DND-41 (cell line): ENCODE results near the gene C1QTNF12.

ENCODE experiments used
- CTCF ChIP-seq: IDR thresholded peaks from 2 replicates; pipeline ENCODE4 v1.5.1; 2012; ENCODE audit warnings: borderline replicate concordance, low read length, moderate library complexity, mild to moderate bottlenecking; ENCODE audit not compliant: poor library complexity, severe bottlenecking; ENCODE audit errors: extremely low read depth
- EZH2 ChIP-seq: IDR thresholded peaks from 3 replicates; pipeline ENCODE4 v1.6.1; 2012; ENCODE audit warnings: borderline replicate concordance, low read depth, mild to moderate bottlenecking, moderate library complexity, low read length, inconsistent platforms; ENCODE audit not compliant: severe bottlenecking

- TF ChIP-seq CTCF: no peak
- no peak for TF ChIP-seq EZH2
Observed at GRCh38 chr1:1197551-1198422, 48.7 kb downstream of the C1QTNF12 start.
